Epithelial cell of proximal tubule (primary cell): ENCODE measurements around the gene CYB5A. TPM values are rescaled to one million over a fixed set of nuclear protein-coding genes. Genes with fewer than 3 reads are reported as not detected.

ENCODE experiments used
- DNase-seq: peaks from one replicate; pipeline ENCODE4 v3.0.0-alpha.2; 2011; ENCODE audit warnings: low read depth
- H3K4me3 ChIP-seq: 2 replicates; pipeline ENCODE4 v1.5.1; 2011; ENCODE audit warnings: low read depth, mild to moderate bottlenecking, low read length
- total RNA-seq: library from RNA; depleted of rRNA; stranded (reverse); fragments of >200 nt; gene quantifications from 2 replicates; pipeline ENCODE4 v1.2.3, GENCODE V29; 2015
- TF ChIP-seq, protein P1 (sequence below): conservative IDR thresholded peaks from 2 replicates; pipeline ENCODE4 v1.5.1; 2012; ENCODE audit warnings: low read depth, mild to moderate bottlenecking, low read length

Gene CYB5A
- total RNA-seq, 1 donor from 2014 or later, result 140 TPM

DNA sequence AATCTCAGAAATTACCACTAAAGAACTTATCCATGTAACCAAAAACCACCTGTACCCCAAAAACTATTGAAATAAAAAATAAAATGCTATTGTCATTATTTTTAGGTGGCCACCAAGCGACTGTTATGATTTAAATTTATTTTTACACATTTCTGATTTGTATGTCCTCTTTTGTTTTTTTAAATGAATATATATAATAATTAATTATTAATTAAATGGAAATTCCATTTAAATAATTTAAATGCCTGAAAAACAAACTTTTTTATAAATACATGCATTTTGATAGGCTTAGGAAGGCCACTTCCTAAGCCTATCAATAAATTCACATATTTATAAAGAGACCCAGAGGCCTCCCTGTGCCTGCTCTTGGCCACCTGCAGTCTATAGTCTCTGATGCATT, 52.2 kb downstream of the CYB5A start:
- TF ChIP-seq, protein P1, sequence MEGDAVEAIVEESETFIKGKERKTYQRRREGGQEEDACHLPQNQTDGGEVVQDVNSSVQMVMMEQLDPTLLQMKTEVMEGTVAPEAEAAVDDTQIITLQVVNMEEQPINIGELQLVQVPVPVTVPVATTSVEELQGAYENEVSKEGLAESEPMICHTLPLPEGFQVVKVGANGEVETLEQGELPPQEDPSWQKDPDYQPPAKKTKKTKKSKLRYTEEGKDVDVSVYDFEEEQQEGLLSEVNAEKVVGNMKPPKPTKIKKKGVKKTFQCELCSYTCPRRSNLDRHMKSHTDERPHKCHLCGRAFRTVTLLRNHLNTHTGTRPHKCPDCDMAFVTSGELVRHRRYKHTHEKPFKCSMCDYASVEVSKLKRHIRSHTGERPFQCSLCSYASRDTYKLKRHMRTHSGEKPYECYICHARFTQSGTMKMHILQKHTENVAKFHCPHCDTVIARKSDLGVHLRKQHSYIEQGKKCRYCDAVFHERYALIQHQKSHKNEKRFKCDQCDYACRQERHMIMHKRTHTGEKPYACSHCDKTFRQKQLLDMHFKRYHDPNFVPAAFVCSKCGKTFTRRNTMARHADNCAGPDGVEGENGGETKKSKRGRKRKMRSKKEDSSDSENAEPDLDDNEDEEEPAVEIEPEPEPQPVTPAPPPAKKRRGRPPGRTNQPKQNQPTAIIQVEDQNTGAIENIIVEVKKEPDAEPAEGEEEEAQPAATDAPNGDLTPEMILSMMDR, result no peak
- no peak for DNase-seq
- H3K4me3 ChIP-seq, result no peak overlapping the region

DNA sequence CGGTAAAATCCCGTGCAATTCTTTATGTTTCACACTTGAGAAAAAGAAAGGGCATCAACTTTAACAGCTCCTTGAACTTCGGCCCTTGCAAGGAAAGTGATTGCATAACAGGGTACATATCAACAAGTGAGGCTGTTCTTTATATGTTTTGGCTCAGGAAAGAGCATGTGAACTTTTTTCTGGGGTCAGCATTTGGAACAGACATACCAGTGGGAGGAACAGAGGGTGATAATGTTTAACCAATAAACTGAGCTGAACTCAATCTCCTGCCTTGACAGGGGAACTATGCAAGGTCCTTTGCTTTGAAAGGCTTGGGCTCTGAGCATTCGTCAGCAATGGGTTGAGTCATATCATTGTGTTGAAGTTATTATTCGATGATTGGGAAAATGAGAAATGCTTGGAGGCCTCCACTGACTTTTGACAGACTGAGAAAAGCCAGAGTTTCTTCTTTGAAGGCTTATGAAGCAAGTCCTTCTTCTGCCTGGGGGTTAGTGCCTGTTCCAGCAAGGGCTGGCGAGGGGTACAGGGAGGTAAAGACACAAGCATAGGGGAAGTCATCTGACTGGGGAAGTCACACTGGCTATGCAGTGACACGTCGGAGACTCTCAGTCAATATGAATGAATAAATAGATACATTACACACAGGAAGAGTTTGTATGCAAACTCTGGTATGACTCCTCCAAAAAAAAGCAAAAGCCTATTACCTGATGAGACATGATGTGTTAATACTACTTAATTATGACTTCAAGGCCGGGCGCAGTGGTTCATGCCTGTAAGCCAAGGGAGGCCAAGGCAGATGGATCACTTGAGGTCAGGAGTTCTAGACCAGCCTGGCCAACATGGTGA, 57.2 kb downstream of the CYB5A start:
- H3K4me3 ChIP-seq, result no peak overlapping the region
- TF ChIP-seq, protein P1, result no peak
- peak; percentile 97 for DNase-seq

DNA sequence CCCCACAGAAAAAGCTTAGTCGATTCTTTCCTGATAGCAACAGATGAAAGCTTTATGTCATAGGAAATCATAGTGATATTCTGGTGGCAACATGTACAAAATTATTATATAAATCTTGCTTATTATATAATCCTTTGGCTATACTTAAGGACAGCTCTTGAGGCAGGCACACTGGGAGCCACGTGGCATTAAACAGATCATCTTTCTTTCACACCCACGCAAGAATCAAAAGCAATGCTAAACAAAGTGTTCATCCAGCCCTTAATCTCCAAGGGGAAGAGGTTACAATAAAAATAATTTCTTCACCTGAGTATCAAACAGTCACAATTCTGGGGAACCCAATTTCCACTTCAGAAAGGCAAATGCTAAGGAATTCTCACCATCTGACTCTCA, 57.8 kb downstream of the CYB5A start:
- TF ChIP-seq, protein P1, result no peak
- no peak overlapping the region for H3K4me3 ChIP-seq
- no peak for DNase-seq

DNA sequence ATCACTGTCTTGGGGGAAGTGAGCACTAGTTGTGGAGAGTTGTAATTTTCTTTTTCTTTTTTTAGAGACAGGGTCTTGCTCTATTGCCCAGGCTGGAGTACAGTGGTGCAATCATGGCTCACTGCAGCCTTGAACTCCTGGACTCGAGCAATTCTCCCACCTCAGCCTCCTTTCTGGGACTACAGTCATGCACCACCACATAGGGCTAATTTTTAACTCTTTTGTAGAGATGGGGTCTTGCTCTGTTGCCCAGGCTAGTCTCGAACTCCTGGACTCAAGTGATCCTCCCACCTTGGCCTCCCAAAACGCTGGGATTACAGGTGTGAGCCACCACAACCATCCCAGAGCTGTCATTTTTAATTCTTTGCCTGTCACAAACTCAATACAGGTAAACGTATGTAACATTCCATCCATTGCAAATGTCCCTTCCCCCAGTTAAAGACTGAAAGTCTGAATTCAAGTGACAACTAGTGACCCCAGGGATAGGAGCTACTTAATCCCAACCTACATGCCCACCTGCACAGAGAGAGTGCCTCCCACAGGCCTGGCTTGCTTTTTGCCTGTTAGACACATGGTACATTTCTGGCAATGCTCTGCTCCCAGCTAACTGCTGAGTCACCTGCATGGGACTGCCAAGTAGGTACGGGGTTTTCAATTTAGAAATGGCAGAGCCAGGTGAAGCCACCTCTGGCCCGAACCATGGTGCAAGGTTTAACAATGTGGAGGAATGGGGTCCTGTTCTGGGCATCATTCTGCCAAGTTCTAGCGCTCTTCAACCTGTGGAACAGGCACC, 60.6 kb downstream of the CYB5A start:
- no peak for DNase-seq

DNA sequence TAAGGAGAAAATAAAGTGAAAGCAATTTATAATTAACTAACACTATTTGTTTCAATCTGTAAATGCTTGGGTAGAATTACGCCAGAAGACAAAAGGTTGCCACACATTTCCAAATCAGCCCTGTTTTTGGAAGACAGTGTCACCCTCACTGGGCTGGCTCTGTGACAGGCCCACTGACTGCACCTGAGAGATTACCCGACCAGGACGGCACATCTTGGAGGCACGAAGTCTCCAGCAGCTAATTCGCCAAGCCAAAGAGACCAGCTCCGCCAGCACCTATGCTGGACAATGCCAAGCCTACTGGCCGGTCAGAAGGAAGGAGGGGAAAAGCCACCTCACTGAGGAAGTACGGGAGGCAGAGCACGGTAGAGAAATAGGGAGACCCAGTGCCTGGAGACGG, 61.9 kb downstream of the CYB5A start:
- no peak for DNase-seq
- TF ChIP-seq, protein P1, result no peak
- no peak overlapping the region for H3K4me3 ChIP-seq

More for the DNA sequence above, 60.6 kb downstream of the CYB5A start:
- H3K4me3 ChIP-seq, result no peak overlapping the region
- TF ChIP-seq, protein P1, result peak; percentile 17

DNA sequence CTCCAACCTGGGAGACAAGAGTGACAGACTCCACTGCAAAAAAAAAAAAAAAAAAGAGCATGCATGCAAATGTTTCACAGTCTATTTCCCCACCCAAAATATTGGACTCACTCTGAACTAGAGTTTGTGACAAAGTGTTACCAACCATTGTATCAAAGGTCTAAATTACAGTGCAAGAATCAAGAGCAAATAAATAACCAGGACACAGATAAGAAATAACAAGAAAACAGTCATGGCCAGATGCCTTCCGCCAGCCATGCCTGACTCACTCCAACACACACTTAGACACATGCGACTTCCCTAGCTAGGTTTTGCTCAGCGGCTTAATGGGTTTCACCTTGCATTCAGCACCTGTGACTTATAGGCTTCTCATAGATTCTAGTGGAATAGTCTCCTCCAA, 62.8 kb downstream of the CYB5A start:
- DNase-seq, result no peak

More for the DNA sequence above, 62.8 kb downstream of the CYB5A start:
- TF ChIP-seq, protein P1, result no peak
- no peak overlapping the region for H3K4me3 ChIP-seq
